SH-SY5Y (cell line): ENCODE results near the gene SLC16A8.

Source experiments
- GATA2 ChIP-seq: IDR thresholded peaks from 2 replicates; pipeline ENCODE4 v1.6.1; 2011; ENCODE audit warnings: mild to moderate bottlenecking, low read depth, low read length
- GATA3 ChIP-seq: IDR thresholded peaks from 2 replicates; pipeline ENCODE4 v1.6.1; 2011; ENCODE audit warnings: low read depth, mild to moderate bottlenecking, low read length, moderate library complexity

Gene SLC16A8

GRCh38 chr22:38073150-38074130 lies 10.5 kb downstream of the SLC16A8 start:
- no peak for TF ChIP-seq GATA2
- TF ChIP-seq GATA3 = no peak

- TF ChIP-seq GATA2 (no peak), GATA3 (no peak)
Observed at GRCh38 chr22:38072322-38073149, 11.4 kb downstream of the SLC16A8 start.

- no peak for TF ChIP-seq GATA2
- TF ChIP-seq GATA3 = no peak
Observed at GRCh38 chr22:38071421-38072321, 12.3 kb downstream of the SLC16A8 start.

- TF ChIP-seq GATA2 = no peak
- no peak for TF ChIP-seq GATA3
Observed at GRCh38 chr22:38070250-38070921, 13.6 kb downstream of the SLC16A8 start.

- TF ChIP-seq GATA2 (no peak), GATA3 (no peak)
Observed at GRCh38 chr22:38069372-38070249, 14.4 kb downstream of the SLC16A8 start.

GRCh38 chr22:38068641-38069371 lies 15.2 kb downstream of the SLC16A8 start:
- TF ChIP-seq GATA3 (no peak), GATA2 (no peak)

GRCh38 chr22:38067761-38068360 lies 16.1 kb downstream of the SLC16A8 start:
- TF ChIP-seq GATA2 (no peak), GATA3 (no peak)

- TF ChIP-seq GATA2 (no peak), GATA3 (no peak)
Observed at GRCh38 chr22:38067028-38067415, 17.0 kb downstream of the SLC16A8 start.

- TF ChIP-seq GATA3 (no peak), GATA2 (no peak)
Observed at GRCh38 chr22:38066381-38067027, 17.5 kb downstream of the SLC16A8 start.

- TF ChIP-seq GATA2 (no peak), GATA3 (no peak)
Observed at GRCh38 chr22:38065539-38065938, 18.4 kb downstream of the SLC16A8 start.

GRCh38 chr22:38062791-38063190 lies 21.2 kb downstream of the SLC16A8 start:
- TF ChIP-seq GATA2 = no peak
- TF ChIP-seq GATA3 = no peak
